ENCODE measurements around the gene BAIAP3. TPM values are rescaled to one million over a fixed set of nuclear protein-coding genes. Genes with fewer than 3 reads are reported as not detected.

Gene BAIAP3, protein sequence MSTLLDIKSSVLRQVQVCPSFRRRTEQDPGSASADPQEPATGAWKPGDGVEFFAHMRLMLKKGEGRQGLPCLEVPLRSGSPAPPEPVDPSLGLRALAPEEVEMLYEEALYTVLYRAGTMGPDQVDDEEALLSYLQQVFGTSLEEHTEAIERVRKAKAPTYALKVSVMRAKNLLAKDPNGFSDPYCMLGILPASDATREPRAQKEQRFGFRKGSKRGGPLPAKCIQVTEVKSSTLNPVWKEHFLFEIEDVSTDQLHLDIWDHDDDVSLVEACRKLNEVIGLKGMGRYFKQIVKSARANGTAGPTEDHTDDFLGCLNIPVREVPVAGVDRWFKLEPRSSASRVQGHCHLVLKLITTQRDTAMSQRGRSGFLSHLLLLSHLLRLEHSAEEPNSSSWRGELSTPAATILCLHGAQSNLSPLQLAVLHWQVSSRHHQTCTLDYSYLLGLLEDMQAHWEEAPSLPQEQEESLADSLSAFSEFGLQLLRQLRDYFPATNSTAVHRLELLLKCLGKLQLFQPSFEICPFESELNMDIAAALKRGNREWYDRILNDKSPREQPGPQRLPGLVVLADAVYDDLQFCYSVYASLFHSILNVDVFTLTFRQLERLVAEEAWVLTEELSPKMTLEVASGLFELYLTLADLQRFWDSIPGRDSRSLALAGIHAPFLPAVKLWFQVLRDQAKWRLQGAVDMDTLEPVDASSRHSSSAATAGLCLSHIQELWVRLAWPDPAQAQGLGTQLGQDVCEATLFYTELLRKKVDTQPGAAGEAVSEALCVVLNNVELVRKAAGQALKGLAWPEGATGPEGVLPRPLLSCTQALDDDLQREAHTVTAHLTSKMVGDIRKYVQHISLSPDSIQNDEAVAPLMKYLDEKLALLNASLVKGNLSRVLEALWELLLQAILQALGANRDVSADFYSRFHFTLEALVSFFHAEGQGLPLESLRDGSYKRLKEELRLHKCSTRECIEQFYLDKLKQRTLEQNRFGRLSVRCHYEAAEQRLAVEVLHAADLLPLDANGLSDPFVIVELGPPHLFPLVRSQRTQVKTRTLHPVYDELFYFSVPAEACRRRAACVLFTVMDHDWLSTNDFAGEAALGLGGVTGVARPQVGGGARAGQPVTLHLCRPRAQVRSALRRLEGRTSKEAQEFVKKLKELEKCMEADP
- total RNA-seq (2022; extraction: Qiagen RNA extraction; ENCODE audit: low read depth) = 0.65 to 1.8 TPM (median 1.3 TPM) in 5 replicates

DNA sequence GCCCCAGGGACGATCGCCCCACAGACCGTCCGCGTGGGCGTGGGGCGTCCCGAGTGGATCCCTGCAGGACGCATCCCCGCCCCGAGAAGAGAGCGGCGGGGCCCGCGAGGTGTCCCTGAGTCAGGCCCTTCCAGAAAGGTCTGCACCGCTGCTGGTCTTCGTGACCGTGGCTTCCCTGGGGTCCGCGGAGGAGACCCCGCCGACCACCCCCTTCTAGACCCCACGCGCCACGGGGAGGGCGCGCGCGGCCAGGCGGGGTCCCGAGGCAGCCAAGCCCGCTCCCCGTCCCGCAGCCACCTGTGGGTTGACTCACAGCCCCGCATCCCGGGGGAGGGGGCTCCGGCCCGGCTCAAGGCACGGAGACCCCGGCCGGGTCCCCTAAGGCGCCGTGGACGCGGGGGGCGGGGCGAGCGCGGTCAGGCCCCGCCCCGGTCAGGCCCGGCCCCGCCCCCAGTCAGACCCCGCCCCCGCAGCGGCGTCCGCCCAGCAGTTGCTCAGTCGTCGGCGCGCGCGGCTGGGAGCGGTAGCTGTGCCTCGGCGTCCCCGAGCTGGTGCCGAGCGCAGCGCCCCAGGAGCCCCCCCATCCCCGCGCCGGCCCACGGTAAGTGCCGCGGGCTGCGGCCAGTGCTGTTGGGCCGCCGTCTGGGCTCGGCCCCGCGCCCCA is at the start of gene BAIAP3:
Gene BAIAP3, plus strand, starts transcription at position 497 of the 664 bp plus-strand sequence. CDS start 4,905 bp downstream, outside the sequence.

GRCh38 chr16:1308977-1309885 is 24.2 kb upstream of the BAIAP3 start, which contains the start of gene UBE2I:
Gene UBE2I, plus strand, starts transcription at chr16:1309636. Its CDS starts 4,395 bp downstream, at chr16:1314031.

GRCh38 chr16:1351582-1352362 is 18.3 kb downstream of the BAIAP3 start, which contains the start of the genes GNPTG and TSR3:
Gene GNPTG, plus strand, starts transcription at chr16:1351931. Its CDS starts 35 bp downstream, at chr16:1351966.
Gene TSR3, minus strand, starts transcription at chr16:1351878. Its CDS starts 74 bp downstream, at chr16:1351804.

Other genes with a start within 250 kb of the BAIAP3 start
- gene C1QTNF8, start 237.4 kb upstream of the BAIAP3 start, total RNA-seq (2022; extraction: Qiagen RNA extraction; ENCODE audit: low read depth) = not detected in 5 replicates
- gene CACNA1H, start 180.5 kb upstream of the BAIAP3 start, total RNA-seq (2022; extraction: Qiagen RNA extraction; ENCODE audit: low read depth) = 6.3 to 18.6 TPM (median 17.1 TPM) in 5 replicates
- not detected in 5 replicates for gene TPSG1, start 108.4 kb upstream of the BAIAP3 start, total RNA-seq (2022; extraction: Qiagen RNA extraction; ENCODE audit: low read depth)
- 0.20 to 0.27 TPM in 2 of 5 replicates, not detected in the others for gene TPSB2, start 103.5 kb upstream of the BAIAP3 start, total RNA-seq (2022; extraction: Qiagen RNA extraction; ENCODE audit: low read depth)
- gene TPSAB1, start 92.9 kb upstream of the BAIAP3 start, total RNA-seq (2022; extraction: Qiagen RNA extraction; ENCODE audit: low read depth) = not detected in 5 replicates
- not detected in 5 replicates for gene TPSD1, start 77.6 kb upstream of the BAIAP3 start, total RNA-seq (2022; extraction: Qiagen RNA extraction; ENCODE audit: low read depth)
- gene UBE2I, start 24.0 kb upstream of the BAIAP3 start, total RNA-seq (2022; extraction: Qiagen RNA extraction; ENCODE audit: low read depth) = 154 to 260 TPM (median 165 TPM) in 5 replicates
- 45.6 to 104 TPM (median 97.7 TPM) in 5 replicates for gene TSR3, start 18.2 kb downstream of the BAIAP3 start, total RNA-seq (2022; extraction: Qiagen RNA extraction; ENCODE audit: low read depth)
- gene GNPTG, start 18.3 kb downstream of the BAIAP3 start, total RNA-seq (2022; extraction: Qiagen RNA extraction; ENCODE audit: low read depth) = 20.0 to 35.9 TPM (median 34.1 TPM) in 5 replicates
- gene UNKL, start 81.1 kb downstream of the BAIAP3 start, total RNA-seq (2022; extraction: Qiagen RNA extraction; ENCODE audit: low read depth) = 19.8 to 40.8 TPM (median 36.0 TPM) in 5 replicates
- 28.4 to 36.8 TPM (median 32.4 TPM) in 5 replicates for gene UQCC4, start 87.1 kb downstream of the BAIAP3 start, total RNA-seq (2022; extraction: Qiagen RNA extraction; ENCODE audit: low read depth)
- not detected in 5 replicates for gene PERCC1, start 97.4 kb downstream of the BAIAP3 start, total RNA-seq (2022; extraction: Qiagen RNA extraction; ENCODE audit: low read depth)
- 0.31 to 0.55 TPM (median 0.34 TPM) in 3 of 5 replicates, not detected in the others for gene CCDC154, start 110.9 kb downstream of the BAIAP3 start, total RNA-seq (2022; extraction: Qiagen RNA extraction; ENCODE audit: low read depth)
- 36.2 to 82.8 TPM (median 80.0 TPM) in 5 replicates for gene CLCN7, start 141.4 kb downstream of the BAIAP3 start, total RNA-seq (2022; extraction: Qiagen RNA extraction; ENCODE audit: low read depth)
- 0.14 TPM in 1 of 5 replicates, not detected in the others for gene PTX4, start 155.3 kb downstream of the BAIAP3 start, total RNA-seq (2022; extraction: Qiagen RNA extraction; ENCODE audit: low read depth)
- 17.9 to 47.6 TPM (median 40.5 TPM) in 5 replicates for gene TELO2, start 159.7 kb downstream of the BAIAP3 start, total RNA-seq (2022; extraction: Qiagen RNA extraction; ENCODE audit: low read depth)
- not detected in 5 replicates for gene TMEM204, start 200.0 kb downstream of the BAIAP3 start, total RNA-seq (2022; extraction: Qiagen RNA extraction; ENCODE audit: low read depth)

All from A549 treated with ZK216348 at 1 μM for 4 hours (cell line).